NCI-H2196 (cell line): Measurements from ENCODE around the gene TARS1.
"Not testable (repeated sequence)": the region's sequence is repeated elsewhere in the genome, so short reads cannot be mapped to it uniquely, and the experiment has no call there.

Source experiments
- DNase-seq: peaks from one replicate; lab custom pipeline; 2025; ENCODE audit not compliant: unreplicated experiment; lab: John Stamatoyannopoulos, UW

TARS1 gene

GRCh38 chr5:33482335-33482734 is 41.6 kb downstream of the TARS1 start:
- no peak for DNase-seq

DNA sequence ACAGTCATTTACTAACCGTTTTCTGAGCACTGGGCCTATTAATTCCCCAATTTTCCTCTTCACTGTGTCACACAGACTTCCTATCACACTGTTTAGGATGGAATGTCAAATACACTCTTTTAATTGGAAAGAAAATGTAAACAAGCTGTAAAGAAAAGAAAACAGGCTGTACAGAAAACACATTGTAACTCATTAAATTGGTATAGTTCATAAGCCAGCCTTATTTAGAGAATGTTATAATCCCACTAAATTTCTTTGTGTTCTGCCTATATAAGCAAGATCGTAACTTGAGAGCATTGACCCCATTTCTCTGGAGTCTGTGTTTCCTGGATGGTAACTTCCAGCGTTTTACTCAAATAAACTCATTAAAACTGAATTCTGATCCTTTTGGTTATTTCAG is 46.5 kb downstream of the TARS1 start:
- DNase-seq: no peak

- DNase-seq: no peak
Observed at GRCh38 chr5:33488558-33489355, 48.0 kb downstream of the TARS1 start.

- DNase-seq: no peak
Observed at GRCh38 chr5:33489481-33490067, 48.8 kb downstream of the TARS1 start.

GRCh38 chr5:33490071-33490665 is 49.4 kb downstream of the TARS1 start:
- DNase-seq: no peak

GRCh38 chr5:33491941-33492340 is 51.2 kb downstream of the TARS1 start:
- DNase-seq: no peak

DNA sequence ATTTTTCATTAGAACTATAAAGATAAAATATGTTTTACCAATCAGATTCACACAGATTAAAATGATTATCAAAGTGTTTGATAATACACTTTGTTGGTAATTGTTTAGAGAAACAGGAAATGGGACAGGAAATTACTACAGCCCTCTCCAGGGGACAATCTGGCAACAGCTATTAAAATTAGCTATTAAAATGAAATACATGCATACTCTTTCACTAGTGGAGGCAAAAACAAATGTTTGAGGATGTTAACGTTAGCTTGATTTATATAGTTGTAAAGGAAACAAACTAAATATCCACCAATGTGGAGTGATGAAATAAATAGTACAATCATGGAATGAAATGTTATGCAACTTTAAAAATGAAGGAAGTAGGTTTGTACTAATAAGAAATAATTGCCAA is 53.7 kb downstream of the TARS1 start:
- DNase-seq: no peak

DNA sequence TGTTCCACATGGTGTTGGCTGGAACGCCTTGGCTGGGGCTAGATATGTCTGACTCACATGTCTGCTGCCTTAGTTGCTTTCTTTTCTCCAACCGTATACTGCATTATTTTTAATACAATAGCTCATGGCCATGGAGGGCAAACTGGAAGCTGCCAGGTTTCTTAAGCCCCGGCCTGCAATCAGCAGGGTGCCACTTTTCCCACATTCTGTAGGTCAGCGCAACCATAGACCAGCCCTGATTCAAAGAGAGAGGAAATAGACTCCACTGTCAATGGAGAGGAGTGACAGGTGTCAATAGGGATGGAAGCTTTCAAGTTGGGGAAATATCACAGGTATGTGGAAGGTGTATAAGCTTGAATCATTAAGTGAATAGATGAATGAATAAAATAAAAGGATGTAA is 60.5 kb downstream of the TARS1 start:
- no peak for DNase-seq

DNA sequence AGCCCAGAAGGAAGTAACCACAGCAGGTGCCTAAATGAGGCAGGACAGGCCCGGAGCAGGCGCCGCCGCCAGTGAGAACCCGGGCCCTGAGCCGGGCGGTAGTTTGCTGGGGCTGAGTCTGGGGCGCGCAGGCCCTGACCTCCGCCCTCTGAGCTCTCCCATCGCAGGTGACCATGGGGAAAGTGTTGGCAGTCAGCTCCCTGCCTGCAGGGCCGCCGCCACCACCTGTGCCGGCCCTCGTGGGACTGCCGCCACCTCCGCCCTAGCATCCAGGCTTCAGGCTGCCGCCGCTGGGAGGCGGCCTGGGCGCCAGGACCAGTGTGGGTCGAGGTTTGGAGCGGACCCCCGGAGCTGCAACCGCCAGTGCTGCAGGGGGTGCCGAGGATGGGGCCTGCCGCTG is 61.1 kb downstream of the TARS1 start:
- no peak for DNase-seq

GRCh38 chr5:33504570-33504969 is 63.8 kb downstream of the TARS1 start:
- no peak for DNase-seq

DNA sequence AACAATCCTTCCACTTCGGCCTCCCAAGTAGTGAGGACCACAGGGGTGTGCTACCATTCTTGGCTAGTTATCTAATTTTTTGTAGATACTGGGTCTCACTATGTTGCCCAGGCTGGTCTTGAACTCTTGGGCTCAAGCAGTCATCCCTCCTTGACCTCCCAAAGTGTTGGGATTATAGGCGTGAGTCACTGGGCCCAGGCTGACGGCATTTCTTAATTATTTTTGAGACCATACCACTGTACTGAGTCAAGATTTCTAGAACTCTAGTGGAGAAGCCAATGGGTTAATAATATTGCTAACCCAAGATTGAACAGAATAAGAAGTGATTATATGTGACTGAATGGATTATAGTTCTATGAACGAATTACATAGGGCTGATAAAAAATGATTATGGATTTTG is 66.7 kb downstream of the TARS1 start:
- DNase-seq: no peak

- no peak for DNase-seq
Observed at GRCh38 chr5:33509036-33509435, 68.3 kb downstream of the TARS1 start.

GRCh38 chr5:33513462-33514185 is 72.9 kb downstream of the TARS1 start:
- no peak for DNase-seq

DNA sequence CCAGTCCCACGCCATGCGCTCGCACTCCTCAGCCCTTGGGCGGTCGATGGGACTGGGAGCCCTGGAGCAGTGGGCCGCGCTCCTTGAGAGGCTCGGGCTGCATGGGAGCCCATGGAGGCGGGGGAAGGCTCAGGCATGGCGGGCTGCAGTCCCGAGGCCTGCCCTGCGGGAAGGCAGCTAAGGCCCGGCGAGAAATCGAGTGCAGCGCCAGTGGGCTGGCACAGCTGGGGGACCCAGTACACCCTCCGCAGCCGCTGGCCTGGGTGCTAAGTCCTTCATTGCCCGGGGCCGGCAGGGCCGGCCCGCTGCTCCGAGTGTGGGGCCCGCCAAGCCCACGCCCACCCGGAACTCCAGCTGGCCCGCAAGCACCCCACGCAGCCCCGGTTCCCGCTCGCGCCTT is 74.6 kb downstream of the TARS1 start:
- DNase-seq: not testable (repeated sequence)

DNA sequence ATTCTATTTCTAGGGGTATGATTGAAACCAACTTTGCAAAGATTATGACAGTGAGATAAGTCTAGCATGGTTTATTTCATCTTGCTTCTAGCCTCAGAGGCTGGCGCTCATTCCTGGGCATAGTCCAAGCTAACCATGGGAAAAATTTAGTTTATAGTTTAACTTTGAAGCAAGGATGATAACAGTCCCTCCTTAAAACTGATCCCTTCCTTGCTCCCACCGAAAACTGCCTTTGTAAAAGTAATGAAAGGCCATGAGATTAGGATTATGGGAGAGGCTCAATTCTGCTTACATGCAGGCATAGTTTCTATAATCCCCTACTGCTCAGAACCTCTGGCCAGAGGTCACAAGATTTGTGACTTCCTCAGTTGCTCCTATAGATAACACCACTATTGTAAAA is 75.7 kb downstream of the TARS1 start:
- DNase-seq: no peak
